IPS-NIHi11 (cell line): ENCODE results near the gene SFXN3.
A peak's percentile ranks its signal among the peaks of the same experiment; 100 is the strongest.

Experiments
- DNase-seq: peaks from one replicate; pipeline ENCODE4 v3.0.0; 2012; ENCODE audit warnings: mixed read lengths, low spot score

The SFXN3 gene

GRCh38 chr10:101000127-101000914 lies 30.7 kb upstream of the SFXN3 start:
- DNase-seq = no peak

- DNase-seq = no peak
Observed at GRCh38 chr10:101000915-101001658, 29.9 kb upstream of the SFXN3 start.

- no peak for DNase-seq
Observed at GRCh38 chr10:101001659-101002035, 29.4 kb upstream of the SFXN3 start.

- DNase-seq = no peak
Observed at GRCh38 chr10:101002456-101002855, 28.6 kb upstream of the SFXN3 start.

GRCh38 chr10:101003639-101004206 lies 27.3 kb upstream of the SFXN3 start:
- no peak for DNase-seq

- DNase-seq = no peak
Observed at GRCh38 chr10:101005361-101005760, 25.7 kb upstream of the SFXN3 start.

- DNase-seq = no peak
Observed at GRCh38 chr10:101005869-101006567, 25.0 kb upstream of the SFXN3 start.

GRCh38 chr10:101006593-101007098 lies 24.4 kb upstream of the SFXN3 start:
- no peak for DNase-seq

GRCh38 chr10:101007099-101007711 lies 23.8 kb upstream of the SFXN3 start:
- DNase-seq = no peak

- DNase-seq = no peak
Observed at GRCh38 chr10:101007915-101008822, 22.9 kb upstream of the SFXN3 start.

- DNase-seq = no peak
Observed at GRCh38 chr10:101008823-101009423, 22.1 kb upstream of the SFXN3 start.

GRCh38 chr10:101010329-101010728 lies 20.7 kb upstream of the SFXN3 start:
- DNase-seq = no peak

GRCh38 chr10:101011517-101012423 lies 19.3 kb upstream of the SFXN3 start:
- DNase-seq = peak; percentile 58

- DNase-seq = peak; percentile 79
Observed at GRCh38 chr10:101012525-101013364, 18.3 kb upstream of the SFXN3 start.

- no peak for DNase-seq
Observed at GRCh38 chr10:101013365-101013825, 17.6 kb upstream of the SFXN3 start.

GRCh38 chr10:101014230-101014884 lies 16.7 kb upstream of the SFXN3 start:
- peak; percentile 80 for DNase-seq

- DNase-seq = no peak
Observed at GRCh38 chr10:101014966-101015581, 16.0 kb upstream of the SFXN3 start.
